H1 (cell line): ENCODE data around the gene PHF10.

Source experiments
- CTCF ChIP-seq, 3 experiments: IDR thresholded peaks; 1 replicate in 2 of 3; 2 replicates in 1 of 3; pipeline versions ENCODE4 v1.5.1 to v1.6.1; 2011; ENCODE audit warnings: low read length in 3 of 3, mild to moderate bottlenecking in 3 of 3, inconsistent platforms in 2 of 3, low read depth in 1 of 3, moderate library complexity in 1 of 3; ENCODE audit not compliant: insufficient read depth in 1 of 3; ENCODE audit errors: control extremely low read depth in 1 of 3
- EZH2 ChIP-seq: fragments of 200-600 bp; sonication (generic); IDR thresholded peaks from 2 replicates; pipeline ENCODE4 v1.7.1; 2012; ENCODE audit warnings: low read depth, mild to moderate bottlenecking, moderate library complexity, low read length, inconsistent platforms; ENCODE audit not compliant: severe bottlenecking
- GTF2F1 ChIP-seq: IDR thresholded peaks from 2 replicates; pipeline ENCODE4 v1.6.1; 2012; ENCODE audit warnings: low read depth, low read length, improper control_type of control experiment, borderline replicate concordance

GRCh38 chr6:169707772-169708171, 16.5 kb downstream of the PHF10 start:
- TF ChIP-seq GTF2F1 (no peak), EZH2 (no peak), CTCF (IDR thresholded peaks at IDR 0.05; ENCODE audit: control extremely low read depth in 1 of 3, insufficient read depth in 1 of 3, low read depth in 1 of 3, low read length in 3 of 3) (no peak)
